GM08714 (cell line): Measurements from ENCODE around the gene OCIAD1.
"Not testable (repeated sequence)": the region's sequence is repeated elsewhere in the genome, so short reads cannot be mapped to it uniquely, and the experiment has no call there.

Experiments used
- H3K4me3 ChIP-seq: fragments of 200-500 bp; sonication (Bioruptor generic); 2 replicates; pipeline ENCODE4 v1.5.1; 2014; ENCODE audit warnings: mild to moderate bottlenecking, low read length, inconsistent platforms
- ZNF274 ChIP-seq: IDR thresholded peaks from 2 replicates; pipeline ENCODE4 v1.6.1; 2012; ENCODE audit warnings: mild to moderate bottlenecking, low read depth, low read length

Gene OCIAD1, protein sequence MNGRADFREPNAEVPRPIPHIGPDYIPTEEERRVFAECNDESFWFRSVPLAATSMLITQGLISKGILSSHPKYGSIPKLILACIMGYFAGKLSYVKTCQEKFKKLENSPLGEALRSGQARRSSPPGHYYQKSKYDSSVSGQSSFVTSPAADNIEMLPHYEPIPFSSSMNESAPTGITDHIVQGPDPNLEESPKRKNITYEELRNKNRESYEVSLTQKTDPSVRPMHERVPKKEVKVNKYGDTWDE

DNA sequence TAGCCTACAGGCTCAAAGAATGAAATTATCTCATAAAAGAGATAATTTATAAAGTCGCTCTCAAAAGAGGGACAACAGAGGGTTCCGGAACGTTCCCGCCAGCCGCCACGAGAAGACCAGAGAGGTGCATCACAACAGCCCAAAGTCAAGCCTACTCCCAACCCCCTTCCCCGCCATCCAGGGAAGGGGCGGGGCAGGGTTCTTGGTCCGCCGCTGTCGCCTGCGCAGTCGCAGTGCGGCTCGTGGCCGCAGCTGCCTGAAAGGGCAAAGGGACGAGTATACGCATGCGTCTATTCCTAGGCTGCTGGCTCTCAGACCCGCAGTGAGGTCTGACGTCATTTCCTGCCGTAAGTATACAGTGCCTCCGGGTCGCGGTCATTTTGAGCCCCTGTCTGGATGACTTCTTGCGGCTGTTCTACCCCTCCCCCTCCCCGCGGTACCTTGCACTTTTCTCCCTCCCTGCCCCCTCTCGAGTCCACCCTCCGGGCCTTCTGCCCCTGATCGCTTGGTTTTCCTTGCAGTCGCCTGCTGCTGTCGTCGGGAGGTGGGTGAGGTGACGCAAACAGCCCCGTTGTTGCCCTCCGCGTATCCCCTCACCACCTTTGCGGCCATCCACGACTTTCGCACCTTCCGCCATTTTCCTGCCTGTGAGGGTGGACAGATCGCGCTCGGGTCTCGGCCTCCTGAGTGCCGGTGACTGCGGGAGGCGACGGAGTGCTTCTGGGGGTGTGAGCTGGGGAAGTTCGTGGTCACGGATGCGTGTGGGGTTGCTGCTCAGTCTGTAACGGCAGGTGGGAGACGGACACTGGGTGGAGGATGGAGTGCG lies at the start of gene OCIAD1:
TSS of gene OCIAD1 (plus strand) at position 383 of the 826 bp plus-strand sequence. CDS start 1,537 bp downstream, outside the sequence.
- TF ChIP-seq ZNF274: no peak
- peak within 1 kb of the TSS; percentile 97 for H3K4me3 ChIP-seq

DNA sequence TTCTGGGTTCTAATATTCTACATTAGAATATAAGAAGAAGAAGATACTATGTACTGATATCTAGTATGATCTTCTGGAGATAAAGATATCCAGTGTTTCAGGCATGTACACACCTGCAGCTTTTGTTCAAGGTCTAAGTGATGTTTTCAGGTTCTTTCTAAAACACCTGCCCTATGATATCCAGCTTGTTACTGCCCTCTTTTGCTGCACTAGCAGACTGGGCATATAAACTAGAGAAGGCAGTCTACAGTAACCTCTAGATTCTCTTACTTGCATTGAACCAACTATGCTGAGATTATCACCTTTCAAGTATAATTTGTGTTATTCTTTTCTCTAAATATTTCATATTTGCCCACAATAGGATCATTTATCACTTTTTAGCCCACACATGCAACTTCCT lies 48.9 kb upstream of the OCIAD1 start:
- TF ChIP-seq ZNF274: no peak
- no peak overlapping the region for H3K4me3 ChIP-seq

DNA sequence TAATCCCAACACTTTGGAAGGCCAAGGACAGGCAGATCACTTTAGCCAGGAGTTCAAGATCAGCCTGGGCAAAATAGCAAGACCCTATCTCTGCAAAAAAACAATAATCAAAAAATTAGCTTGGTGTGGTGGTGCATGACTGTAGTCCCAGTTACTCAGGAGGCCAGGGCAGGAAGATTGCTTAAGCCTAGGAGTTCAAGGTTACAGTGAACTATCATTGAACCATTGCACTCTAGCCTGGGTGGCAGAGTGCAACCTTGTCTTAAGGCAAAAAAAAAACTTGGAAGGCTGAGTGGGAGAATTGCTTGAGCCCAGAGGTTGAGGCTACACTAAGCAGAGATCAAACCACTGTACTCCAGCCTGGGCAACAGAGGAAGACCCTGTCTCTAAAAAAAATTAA lies 45.6 kb upstream of the OCIAD1 start:
- no peak for TF ChIP-seq ZNF274

DNA sequence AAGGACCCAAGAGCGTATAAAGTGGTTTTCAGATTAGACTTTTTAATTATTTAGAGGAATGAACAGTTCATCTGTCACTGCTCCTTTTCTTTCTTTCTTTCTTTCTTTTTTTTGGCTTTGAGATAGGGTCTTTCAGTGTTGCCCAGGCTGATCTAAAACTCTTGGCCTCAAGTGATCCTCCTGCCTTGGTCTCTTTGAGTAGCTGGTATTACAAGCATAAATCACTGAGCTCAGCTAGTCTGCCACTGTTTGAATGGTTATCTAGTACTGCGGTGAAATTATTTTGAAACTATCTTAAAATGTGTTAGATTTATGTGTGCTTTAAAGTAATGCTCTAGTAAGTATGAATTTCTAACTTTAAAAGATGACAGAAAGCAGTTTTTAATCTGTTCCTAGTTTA lies 44.3 kb upstream of the OCIAD1 start:
- no peak for TF ChIP-seq ZNF274
- no peak overlapping the region for H3K4me3 ChIP-seq

More for the DNA sequence above, 45.6 kb upstream of the OCIAD1 start:
- no peak overlapping the region for H3K4me3 ChIP-seq

DNA sequence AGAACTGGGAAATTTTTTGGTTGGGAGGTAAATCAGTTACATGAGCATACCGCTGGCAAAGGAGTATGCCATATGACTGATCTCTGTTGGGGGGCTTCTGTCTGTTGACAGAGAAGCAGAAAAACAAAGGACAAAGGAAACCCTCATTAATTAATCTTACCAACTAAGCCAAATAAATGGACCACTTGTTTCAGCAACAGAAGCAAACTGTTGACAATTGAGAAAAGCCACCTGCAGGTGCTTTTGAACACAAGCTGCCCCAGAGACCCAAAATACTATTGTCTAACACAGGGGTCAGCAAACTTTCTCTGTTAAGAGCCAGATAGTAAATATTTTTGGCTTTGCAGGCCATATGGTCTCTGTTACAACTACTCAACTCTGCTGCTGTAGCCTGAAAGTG lies 43.8 kb upstream of the OCIAD1 start:
- no peak for TF ChIP-seq ZNF274
- H3K4me3 ChIP-seq: no peak overlapping the region

DNA sequence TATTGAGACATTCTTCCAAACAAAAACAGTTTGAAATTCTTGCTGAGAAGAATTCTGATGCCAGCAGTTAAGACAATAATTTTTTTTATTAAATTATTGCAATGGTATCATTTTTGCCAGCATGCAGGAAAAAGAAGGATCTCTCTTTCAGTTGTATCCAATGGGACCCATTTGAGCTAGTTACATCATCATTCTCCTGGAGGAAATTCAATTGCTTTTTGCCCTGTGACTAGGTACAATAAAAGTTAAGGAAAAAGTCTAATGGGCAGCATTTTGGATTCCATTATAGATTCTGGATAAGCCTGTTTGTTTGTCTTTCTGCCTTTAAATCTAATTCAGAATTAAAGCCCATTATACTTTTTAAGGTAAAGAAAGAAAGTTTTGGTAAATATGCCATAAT lies 40.3 kb upstream of the OCIAD1 start:
- H3K4me3 ChIP-seq: no peak overlapping the region

DNA sequence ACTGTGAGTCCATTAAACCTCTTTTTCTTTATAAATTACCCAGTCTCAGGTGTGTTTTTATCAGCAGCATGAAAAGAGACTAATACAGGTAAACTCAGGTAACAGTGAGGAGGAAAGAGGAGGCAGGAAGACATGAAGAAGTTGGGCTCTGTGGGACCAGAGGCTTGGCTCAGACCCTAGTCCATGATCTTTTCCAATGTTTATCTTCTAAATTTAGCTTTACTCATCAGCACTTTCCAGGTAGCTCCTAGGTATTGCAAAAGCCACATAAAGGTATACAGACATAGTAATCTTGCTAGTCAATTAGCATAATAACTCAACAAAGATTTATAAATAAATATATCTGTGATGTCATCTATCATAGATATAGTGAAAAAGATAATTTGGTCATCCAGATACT lies 39.6 kb upstream of the OCIAD1 start:
- TF ChIP-seq ZNF274: no peak
- no peak overlapping the region for H3K4me3 ChIP-seq

More for the DNA sequence above, 40.3 kb upstream of the OCIAD1 start:
- TF ChIP-seq ZNF274: no peak

DNA sequence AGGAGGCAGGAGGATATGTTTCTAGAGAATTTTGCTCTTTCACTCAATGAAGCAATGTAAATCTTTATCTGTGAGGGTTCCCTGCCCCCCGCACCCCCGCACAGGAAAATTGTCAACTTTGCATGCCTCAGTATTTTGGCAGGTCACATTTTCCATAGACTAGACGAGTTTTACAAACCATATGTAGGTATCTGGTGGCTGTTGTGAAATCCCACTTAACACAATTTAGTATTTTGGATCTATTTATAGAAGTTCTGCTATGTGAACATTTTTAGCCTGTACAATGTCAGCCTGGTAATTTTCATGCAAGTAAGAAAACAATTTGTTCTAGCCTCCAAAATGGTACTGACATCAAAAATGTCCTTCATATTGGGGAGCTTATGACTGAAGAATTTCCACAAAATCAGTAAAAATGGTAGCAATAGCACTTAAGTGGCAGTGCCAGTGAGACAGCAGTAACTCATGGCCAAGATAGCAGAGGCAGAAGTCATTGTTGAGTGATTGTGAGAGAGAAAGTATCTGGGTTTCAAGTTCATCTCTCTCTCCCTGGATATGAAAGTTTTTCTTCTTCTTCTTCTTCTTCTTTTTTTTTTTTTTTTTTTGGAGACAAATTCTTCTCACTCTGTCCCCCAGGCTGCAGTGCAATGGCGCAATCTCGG lies 38.4 kb upstream of the OCIAD1 start:
- no peak for TF ChIP-seq ZNF274
- H3K4me3 ChIP-seq: no peak overlapping the region

DNA sequence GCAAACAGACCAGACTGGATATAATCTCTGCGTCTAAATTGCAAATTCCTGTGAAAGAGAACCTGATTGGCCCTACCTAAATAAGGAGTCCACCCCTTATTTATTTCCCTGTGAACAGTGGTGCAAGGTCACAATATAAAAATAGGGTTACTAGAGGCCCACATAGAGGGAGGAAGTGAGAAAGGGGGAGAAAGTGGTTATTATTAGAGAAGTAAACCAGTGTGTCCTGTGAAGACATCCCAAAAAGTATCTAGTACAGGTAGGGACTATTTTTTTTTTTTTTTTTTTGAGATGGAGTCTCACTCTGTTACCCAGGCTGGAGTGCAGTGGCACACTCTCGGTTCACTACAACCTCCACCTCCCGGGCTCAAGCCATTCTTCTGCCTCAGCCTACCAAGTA lies 35.8 kb upstream of the OCIAD1 start:
- TF ChIP-seq ZNF274: no peak
- no peak overlapping the region for H3K4me3 ChIP-seq

DNA sequence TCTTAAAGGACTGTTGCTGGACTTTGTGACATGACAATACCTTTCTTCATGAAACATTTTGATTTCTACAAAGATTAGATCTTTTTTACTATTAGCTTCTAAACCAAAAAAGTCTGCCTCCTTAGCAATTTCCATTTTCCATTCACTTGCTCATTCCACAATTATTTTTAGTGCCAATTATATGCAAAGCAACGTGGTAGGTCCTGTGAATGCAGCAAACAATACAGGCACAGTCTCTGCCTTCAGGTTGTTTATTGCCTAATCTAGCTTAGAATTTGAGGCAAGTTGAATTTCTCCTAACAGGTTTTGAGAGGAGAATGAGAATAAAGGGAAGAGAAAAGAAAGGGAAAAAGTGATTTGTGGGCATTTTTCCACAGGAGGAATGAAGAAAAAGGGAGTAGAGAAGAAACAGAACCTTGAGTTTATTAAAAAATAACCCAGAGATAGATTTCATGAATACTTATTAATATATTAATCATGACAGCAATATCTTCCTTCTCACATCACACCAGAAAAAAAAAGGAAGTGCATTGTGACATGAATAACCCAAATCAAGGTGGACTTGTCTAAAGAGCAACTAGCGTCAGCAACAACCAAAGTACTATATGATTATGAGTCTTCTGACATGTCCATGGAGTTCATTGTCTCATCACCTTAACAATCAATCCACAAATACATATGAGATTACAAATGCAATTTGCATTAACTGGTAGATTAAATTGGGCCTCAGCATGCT lies 34.5 kb upstream of the OCIAD1 start:
- TF ChIP-seq ZNF274: no peak
- no peak overlapping the region for H3K4me3 ChIP-seq

DNA sequence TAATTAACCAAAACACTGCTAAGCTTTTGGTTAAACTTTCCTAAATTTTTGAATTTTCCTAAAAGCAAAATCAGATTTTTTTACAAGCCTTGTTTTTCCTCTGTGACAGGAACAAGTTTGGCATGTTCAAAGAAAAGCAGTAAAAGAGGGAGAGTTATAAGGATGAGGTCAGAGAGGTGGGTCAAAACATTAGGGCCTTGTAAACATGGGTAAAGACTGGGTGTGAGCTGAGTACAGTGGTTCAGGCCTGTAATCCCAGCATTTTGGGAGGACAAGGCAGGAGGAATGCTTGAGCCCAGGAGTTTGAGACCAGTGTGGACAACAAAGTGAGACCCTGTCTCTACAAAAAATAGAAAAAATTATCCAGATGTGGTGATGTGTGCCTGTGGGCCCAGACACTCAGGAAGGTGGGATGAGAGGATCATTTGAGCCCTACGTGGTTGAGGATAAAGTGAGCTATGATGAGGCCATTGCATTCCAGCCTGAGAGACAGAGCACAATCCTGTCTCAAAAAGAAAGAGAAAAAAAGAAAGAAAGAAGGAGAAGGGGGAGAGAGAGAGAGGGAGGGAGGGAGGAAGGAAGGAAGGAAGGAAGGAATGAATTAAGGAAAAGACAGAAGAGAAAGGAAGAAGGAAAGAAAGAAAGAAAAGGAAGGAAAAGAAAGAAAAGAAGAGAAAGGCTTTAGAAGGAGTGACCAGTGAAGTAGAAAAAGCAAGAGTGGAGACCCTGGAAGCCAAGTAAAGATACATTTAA lies 33.8 kb upstream of the OCIAD1 start:
- H3K4me3 ChIP-seq: no peak overlapping the region
- no peak for TF ChIP-seq ZNF274

DNA sequence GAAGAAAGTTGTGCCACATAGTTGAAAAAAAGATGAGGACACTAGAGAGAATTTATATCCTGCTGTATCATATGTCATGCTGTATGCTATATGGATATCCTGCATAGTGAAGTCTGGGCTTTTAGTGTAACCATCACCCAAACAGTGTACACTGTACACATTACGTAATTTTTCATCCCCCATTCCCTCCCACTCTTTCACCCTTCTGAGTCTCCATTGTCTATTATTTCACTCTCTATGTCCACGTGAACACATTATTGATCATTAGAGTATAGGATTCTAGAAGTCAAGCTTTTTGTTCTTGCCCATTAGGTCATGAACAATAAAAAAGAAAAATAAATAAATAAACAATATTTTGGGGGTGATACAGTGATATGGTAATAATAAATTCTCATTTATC lies 32.8 kb upstream of the OCIAD1 start:
- no peak overlapping the region for H3K4me3 ChIP-seq
- no peak for TF ChIP-seq ZNF274

DNA sequence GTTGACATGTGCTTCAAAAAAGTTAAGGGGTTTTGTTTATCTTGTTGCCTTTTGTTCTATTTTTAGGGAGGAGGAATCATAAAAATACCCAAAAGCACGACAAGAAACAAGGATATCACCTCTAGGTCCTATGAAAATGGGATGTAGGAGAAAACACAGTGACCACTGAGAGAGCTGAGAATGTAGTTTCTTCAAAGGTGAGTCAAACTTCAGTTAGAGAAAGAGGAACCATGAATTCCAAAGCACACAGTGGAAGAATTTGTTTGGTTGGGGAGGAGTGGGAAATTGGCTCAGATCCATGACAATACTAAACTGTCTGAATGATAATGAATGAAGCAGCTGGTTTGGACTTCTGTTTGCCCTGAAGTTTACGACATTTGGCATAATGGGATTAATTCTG lies 31.7 kb upstream of the OCIAD1 start:
- no peak for TF ChIP-seq ZNF274
- H3K4me3 ChIP-seq: no peak overlapping the region

DNA sequence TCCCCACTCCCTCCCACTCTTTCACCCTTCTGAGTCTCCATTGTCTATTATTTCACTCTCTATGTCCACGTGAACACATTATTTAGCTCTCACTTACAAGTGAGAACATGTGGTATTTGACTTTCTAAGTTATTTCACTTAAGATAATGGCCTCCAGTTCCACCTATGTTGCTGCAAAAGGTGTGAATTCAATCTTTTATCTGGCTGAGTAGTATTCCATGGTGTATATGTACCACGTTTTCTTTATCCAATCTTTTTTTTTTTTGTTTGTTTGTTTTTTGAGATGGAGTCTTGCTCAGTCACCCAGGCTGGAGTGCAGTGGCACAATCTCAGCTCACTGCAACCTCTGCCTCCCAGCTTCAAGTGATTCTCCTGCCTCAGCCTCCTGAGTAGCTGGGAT lies 30.7 kb upstream of the OCIAD1 start:
- H3K4me3 ChIP-seq: not testable (repeated sequence)
